Measurements from ENCODE around the gene NTNG2.
A peak's percentile ranks its signal among the peaks of the same experiment; 100 is the strongest.

The NTNG2 gene

GRCh38 chr9:132154863-132155567, 6.8 kb upstream of the NTNG2 start:
- H3K4me1 ChIP-seq (ENCODE audit: insufficient read depth, low read length, poor library complexity, severe bottlenecking), result peaks cover 19% of the 10 kb centered on the region
- no peak overlapping the region for H3K4me2 ChIP-seq (ENCODE audit: low read depth, low read length, poor library complexity, severe bottlenecking)
- H3K9me3 ChIP-seq (ENCODE audit: insufficient read depth, low read depth, low read length), result no peaks in the 10 kb centered on the region
- TF ChIP-seq CTCF (conservative IDR thresholded peaks at IDR 0.05; ENCODE audit: low read length), result no peak
- no peak for TF ChIP-seq EZH2phosphoT487 (IDR thresholded peaks at IDR 0.05; ENCODE audit: borderline replicate concordance)
- H3K9ac ChIP-seq (ENCODE audit: low read depth, low read length, poor library complexity, severe bottlenecking), result no peak overlapping the region
- H3F3A ChIP-seq (ENCODE audit: low read depth), result 0 out of 2 replicates have a peak, but pooled peaks cover 2% of the 10 kb centered on the region
- H3K9me2 ChIP-seq (replicated peaks; ENCODE audit: low read depth, low read length), result no peaks in the 10 kb centered on the region
- no peak overlapping the region for H3K4me3 ChIP-seq (ENCODE audit: low read length, poor library complexity, severe bottlenecking)
- no peaks in the 10 kb centered on the region for H3K36me3 ChIP-seq (ENCODE audit: insufficient read depth, low read length)
- H3K27me3 ChIP-seq (ENCODE audit: insufficient read depth, low read length, poor library complexity, severe bottlenecking), result no peaks in the 10 kb centered on the region
- no peaks in the 10 kb centered on the region for H4K20me1 ChIP-seq (ENCODE audit: insufficient read depth, low read length, poor library complexity, severe bottlenecking)
- 0 out of 2 replicates have a peak overlapping the region, but pooled peaks have one; percentile 56 for H2AFZ ChIP-seq (ENCODE audit: low read length)
- no peaks in the 10 kb centered on the region for H3K79me2 ChIP-seq (ENCODE audit: insufficient read depth, low read length)

GRCh38 chr9:132155568-132155895, 6.3 kb upstream of the NTNG2 start:
- Histone ChIP-seq H2AFZ (ENCODE audit: low read length) (no peak overlapping the region), H3K4me3 (ENCODE audit: low read length, poor library complexity, severe bottlenecking) (no peak overlapping the region), H4K20me1 (ENCODE audit: insufficient read depth, low read length, poor library complexity, severe bottlenecking) (no peaks in the 10 kb centered on the region), H3K4me1 (ENCODE audit: insufficient read depth, low read length, poor library complexity, severe bottlenecking) (peaks cover 25% of the 10 kb centered on the region), H3K79me2 (ENCODE audit: insufficient read depth, low read length) (no peaks in the 10 kb centered on the region), H3K27me3 (ENCODE audit: insufficient read depth, low read length, poor library complexity, severe bottlenecking) (no peaks in the 10 kb centered on the region), H3F3A (ENCODE audit: low read depth) (0 out of 2 replicates have a peak, but pooled peaks cover 5% of the 10 kb centered on the region), H3K4me2 (ENCODE audit: low read depth, low read length, poor library complexity, severe bottlenecking) (no peak overlapping the region), H3K9ac (ENCODE audit: low read depth, low read length, poor library complexity, severe bottlenecking) (no peak overlapping the region), H3K9me3 (ENCODE audit: insufficient read depth, low read depth, low read length) (no peaks in the 10 kb centered on the region), H3K9me2 (replicated peaks; ENCODE audit: low read depth, low read length) (no peaks in the 10 kb centered on the region), H3K36me3 (ENCODE audit: insufficient read depth, low read length) (no peaks in the 10 kb centered on the region)
- TF ChIP-seq CTCF (conservative IDR thresholded peaks at IDR 0.05; ENCODE audit: low read length), result no peak
- TF ChIP-seq EZH2phosphoT487 (IDR thresholded peaks at IDR 0.05; ENCODE audit: borderline replicate concordance), result no peak

- Histone ChIP-seq H3K27me3 (ENCODE audit: insufficient read depth, low read length, poor library complexity, severe bottlenecking) (no peaks in the 10 kb centered on the region), H3K4me3 (ENCODE audit: low read length, poor library complexity, severe bottlenecking) (no peak overlapping the region), H3F3A (ENCODE audit: low read depth) (0 out of 2 replicates have a peak, but pooled peaks cover 5% of the 10 kb centered on the region), H3K79me2 (ENCODE audit: insufficient read depth, low read length) (no peaks in the 10 kb centered on the region), H3K4me2 (ENCODE audit: low read depth, low read length, poor library complexity, severe bottlenecking) (no peak overlapping the region), H4K20me1 (ENCODE audit: insufficient read depth, low read length, poor library complexity, severe bottlenecking) (no peaks in the 10 kb centered on the region), H3K9ac (ENCODE audit: low read depth, low read length, poor library complexity, severe bottlenecking) (no peak overlapping the region), H3K36me3 (ENCODE audit: insufficient read depth, low read length) (no peaks in the 10 kb centered on the region), H3K4me1 (ENCODE audit: insufficient read depth, low read length, poor library complexity, severe bottlenecking) (peaks cover 27% of the 10 kb centered on the region), H2AFZ (ENCODE audit: low read length) (no peak overlapping the region), H3K9me3 (ENCODE audit: insufficient read depth, low read depth, low read length) (no peaks in the 10 kb centered on the region), H3K9me2 (replicated peaks; ENCODE audit: low read depth, low read length) (no peaks in the 10 kb centered on the region)
- TF ChIP-seq EZH2phosphoT487 (IDR thresholded peaks at IDR 0.05; ENCODE audit: borderline replicate concordance) (no peak), CTCF (conservative IDR thresholded peaks at IDR 0.05; ENCODE audit: low read length) (no peak)
Measured at GRCh38 chr9:132156262-132156661, 5.6 kb upstream of the NTNG2 start.

All from Loucy (cell line).